Measurements from ENCODE around the gene RFX7.

The RFX7 gene

DNA sequence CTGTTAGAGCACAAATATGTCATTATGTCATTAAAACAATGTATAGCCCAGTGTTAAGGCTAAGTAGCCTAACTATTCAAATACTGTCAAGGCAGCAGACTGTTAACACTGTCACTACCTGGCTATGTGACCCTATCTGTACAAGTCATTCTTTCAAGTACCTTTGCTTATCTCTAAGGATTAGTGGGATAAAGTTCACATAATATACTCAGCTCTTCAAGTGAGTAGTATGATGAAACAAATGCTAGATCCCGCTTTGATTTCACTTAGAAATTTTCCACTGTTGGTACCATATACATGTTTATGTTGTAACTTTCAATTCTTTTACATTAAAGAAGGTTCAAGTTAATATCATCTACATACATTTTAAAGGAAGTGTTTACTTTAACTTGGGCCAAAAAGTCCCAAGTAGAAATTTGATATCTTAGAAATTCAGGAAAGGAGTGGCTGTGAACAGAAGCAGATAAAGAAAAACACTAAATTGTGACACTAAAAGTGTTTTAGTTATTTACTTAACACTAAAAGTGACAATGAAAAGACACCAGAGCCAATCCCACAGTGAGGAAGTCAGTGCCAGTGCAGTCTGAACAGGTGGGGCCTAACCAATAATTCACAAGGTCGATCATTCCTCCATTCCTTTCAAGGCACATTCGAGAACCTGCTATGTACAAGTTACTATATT, 4.8 kb upstream of the RFX7 start:
- H3K9me3 Mint-ChIP-seq: no peaks in the 10 kb centered on the region
- no peaks in the 10 kb centered on the region for H3K36me3 Mint-ChIP-seq
- peaks cover 22% of the 10 kb centered on the region for H3K4me1 Mint-ChIP-seq
- H3K4me3 Mint-ChIP-seq: no peak overlapping the region
- no peaks in the 10 kb centered on the region for H3K27me3 Mint-ChIP-seq
- no peak overlapping the region for H3K27ac Mint-ChIP-seq

DNA sequence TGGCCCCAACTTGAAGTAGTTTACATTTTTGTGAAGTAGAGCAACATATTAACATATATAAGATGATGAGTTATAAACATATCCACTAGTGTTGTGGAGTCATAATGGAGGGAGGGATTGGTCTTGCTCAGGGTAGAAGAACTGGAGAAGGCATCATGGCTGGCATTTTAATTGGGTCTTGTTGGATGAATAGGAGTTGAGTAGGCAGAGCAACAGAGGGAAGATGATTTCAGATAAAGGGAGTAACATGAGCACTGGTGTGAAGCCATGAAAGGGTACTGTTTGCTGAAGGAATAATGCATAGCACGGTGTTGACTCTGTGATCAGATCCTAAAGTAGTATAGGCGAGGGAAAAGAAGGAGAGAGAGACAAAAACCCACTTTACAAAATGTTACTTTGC, 3.6 kb upstream of the RFX7 start:
- Mint-ChIP-seq H3K27ac (no peak overlapping the region), H3K9me3 (no peaks in the 10 kb centered on the region), H3K27me3 (no peaks in the 10 kb centered on the region), H3K4me3 (no peak overlapping the region), H3K36me3 (no peaks in the 10 kb centered on the region), H3K4me1 (peaks cover 26% of the 10 kb centered on the region)

DNA sequence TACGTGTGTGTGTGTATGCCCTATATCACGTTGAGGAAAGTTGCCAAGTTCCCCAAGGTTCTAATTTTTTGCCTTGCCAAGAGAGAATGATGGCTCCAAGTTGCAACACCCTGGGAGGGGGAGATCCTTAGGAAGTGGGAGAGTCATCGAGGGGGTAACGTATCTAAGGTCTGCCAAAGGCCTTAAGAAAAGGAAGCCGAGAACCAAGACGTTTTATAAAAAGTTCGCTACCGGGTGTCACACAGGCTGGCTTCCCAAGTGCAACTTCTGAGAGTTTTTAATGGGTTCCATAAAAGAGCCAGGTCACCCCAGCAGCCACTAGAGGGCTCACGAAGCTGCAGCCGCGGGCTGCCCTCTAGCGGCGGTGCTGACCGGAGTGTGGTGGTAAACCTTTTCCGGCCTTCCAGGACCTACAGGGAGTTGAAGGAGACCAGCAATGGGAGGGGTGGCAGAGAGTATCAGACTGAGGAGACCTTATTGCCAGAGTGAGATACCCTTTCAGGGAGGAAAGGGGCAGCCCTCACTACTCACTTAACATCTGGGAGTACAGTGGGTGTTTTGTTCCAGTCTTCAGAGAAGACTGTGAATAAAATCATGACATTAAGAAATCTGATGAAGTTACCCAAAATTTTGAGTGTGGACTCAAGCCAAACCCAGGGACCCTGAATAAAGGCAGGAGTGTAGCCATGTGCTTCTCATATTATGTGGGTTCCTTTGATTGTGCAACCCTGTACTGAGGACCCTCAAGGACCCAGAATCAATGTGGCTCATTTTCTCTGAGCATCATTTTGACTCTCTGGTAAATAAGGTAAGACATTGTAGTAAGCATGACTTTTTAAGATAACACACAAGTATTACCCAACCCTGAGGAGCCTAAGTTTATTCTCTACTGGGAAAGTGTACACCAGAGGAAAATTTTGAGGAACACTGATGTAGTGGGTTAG, 2.5 kb upstream of the RFX7 start:
- H3K27ac Mint-ChIP-seq: peak overlapping the region; percentile 90
- H3K9me3 Mint-ChIP-seq: no peaks in the 10 kb centered on the region
- H3K36me3 Mint-ChIP-seq: no peaks in the 10 kb centered on the region
- H3K27me3 Mint-ChIP-seq: no peaks in the 10 kb centered on the region
- H3K4me1 Mint-ChIP-seq: peaks cover 35% of the 10 kb centered on the region
- peak overlapping the region; percentile 85 for H3K4me3 Mint-ChIP-seq

DNA sequence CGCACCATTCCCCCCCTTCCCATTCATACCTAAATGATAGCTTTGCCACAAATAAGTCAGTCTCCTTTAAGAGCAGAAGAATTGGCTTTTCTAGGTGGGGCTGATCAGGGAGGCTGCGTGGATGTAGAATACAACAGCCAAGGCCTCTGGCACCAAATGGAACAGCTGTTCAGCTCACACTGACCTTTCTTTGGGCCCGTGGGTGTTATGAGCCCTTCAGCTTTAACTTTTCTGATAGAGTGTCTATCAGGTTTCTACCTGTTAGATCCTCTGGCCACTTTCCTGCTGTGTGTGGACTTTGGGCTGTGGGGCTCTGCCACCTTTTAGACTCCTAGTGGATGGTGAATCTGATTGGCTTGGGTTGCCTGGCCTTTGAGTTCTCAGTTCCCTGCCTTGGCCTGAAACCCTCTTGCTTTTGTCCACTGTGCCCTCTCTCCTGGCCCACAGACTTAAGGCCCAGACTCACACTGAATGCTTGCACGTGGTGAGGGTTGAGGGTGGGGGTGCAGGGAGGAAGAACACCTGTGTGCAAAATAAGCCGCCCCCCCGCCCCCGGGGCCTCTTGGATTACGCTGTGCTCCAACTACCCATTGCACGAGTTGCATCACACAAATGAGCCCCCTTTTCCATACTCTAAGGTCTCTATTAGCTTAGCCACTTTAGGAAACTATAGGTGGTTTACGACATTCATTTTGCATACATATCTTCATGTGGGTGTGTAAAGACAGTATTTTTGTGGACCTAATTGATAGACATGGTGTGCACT, 1.3 kb upstream of the RFX7 start:
- Mint-ChIP-seq H3K9me3 (no peaks in the 10 kb centered on the region), H3K36me3 (no peaks in the 10 kb centered on the region), H3K4me3 (peak overlapping the region; percentile 85), H3K27ac (peak overlapping the region; percentile 90), H3K27me3 (no peaks in the 10 kb centered on the region), H3K4me1 (peaks cover 45% of the 10 kb centered on the region)

DNA sequence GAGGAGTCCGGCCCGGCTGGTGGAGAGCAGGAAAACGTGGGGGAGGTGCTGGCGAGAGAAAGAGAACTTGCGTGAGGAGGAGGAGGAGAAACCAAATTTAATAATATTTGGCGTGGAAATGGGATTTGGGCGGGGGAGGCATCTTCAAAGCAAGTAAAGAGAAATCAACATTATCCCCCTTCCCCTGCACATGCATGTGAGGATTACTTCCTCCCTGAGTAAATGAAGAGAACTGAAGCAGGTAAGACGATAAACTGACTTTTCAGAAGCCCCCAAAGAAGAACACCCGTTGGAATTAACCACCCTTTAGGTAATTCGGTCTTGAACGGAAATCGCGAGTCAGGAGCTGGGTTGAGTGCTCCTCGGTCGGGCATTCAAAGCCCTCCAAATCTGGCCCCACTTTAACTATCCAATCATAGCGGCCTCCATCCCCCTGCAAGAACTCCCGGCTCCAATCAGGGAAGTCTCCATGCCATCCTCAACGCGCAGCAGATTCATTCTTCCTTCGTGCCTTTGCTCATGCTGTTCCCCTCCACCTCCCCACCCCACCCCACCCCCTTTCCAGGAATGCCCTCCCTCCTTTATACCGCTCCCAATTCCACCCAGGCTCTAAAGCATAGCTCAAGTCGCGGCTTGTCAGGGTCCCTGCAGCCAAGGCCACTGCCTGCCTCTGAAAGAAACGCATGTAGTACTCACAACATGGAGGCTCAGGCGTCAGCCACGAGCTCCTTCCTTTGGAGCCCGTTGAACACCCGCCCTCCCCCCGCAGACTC, 545 bp upstream of the RFX7 start:
- peak overlapping the region; percentile 90 for H3K27ac Mint-ChIP-seq
- no peaks in the 10 kb centered on the region for H3K9me3 Mint-ChIP-seq
- peaks cover 50% of the 10 kb centered on the region for H3K4me1 Mint-ChIP-seq
- H3K4me3 Mint-ChIP-seq: peak overlapping the region; percentile 85
- H3K36me3 Mint-ChIP-seq: peaks cover 3% of the 10 kb centered on the region
- no peaks in the 10 kb centered on the region for H3K27me3 Mint-ChIP-seq

DNA sequence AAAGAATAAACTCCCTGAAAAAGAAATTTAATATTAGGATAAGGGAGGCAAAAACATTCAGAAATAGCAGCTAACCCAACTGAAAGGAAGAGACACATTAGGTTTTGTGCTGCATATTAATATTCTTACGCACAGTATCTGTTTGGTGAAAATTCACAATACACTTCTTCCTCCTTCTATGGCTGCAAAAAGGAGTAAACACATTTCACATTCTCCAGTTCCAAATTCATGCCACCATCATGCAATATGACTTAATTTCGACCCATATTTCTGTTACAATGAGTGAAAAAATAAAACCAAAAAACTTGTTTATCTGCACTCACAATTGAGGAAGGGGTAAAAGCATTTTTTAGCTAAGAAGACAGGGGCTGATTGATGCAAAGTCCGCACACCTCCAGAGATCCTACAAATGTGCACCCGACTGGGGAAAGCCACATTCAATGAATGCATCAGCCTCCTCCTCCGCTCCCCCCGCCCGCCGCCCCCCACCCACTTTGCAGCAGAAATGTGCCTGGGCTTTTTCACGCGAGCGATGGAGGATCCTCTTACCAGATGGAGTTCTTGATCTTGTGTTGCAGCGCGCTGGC, 1.0 kb downstream of the RFX7 start:
- Mint-ChIP-seq H3K27me3 (no peaks in the 10 kb centered on the region), H3K27ac (peak overlapping the region; percentile 72), H3K36me3 (peaks cover 3% of the 10 kb centered on the region), H3K4me3 (peak overlapping the region; percentile 93), H3K9me3 (no peaks in the 10 kb centered on the region), H3K4me1 (peaks cover 60% of the 10 kb centered on the region)

DNA sequence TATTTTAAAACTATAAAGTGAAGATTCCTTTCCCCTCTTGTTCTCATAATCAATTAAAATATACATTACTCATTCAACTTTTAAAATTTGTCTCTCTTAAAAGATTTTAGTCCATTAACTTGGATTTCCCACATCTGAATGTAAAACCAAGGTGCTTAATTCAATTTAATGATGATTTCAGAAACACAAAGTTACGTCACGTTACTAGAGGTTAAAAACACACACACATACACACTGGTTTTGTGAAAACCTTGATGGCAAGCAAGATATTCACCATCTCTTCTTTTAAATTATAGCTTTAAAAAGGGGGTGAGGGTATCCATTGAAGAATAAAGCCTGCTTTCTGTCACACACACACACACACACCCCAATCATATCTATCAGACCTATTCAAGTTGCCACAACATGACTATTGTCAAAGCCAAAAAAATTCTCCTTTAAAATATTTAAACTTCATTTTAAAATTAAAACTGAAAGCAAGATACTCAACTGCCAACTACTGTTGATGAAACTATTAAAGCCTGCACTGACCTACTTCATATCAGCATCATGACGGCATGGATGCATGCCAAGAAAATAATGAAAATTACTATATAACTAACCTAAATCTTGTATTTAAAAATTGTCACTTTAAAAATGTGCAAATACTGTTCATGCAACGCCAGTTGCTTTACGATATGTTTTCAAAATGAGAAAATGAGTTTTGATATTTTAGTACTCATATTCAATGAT, 2.1 kb downstream of the RFX7 start:
- Mint-ChIP-seq H3K27me3 (no peaks in the 10 kb centered on the region), H3K4me3 (peak overlapping the region; percentile 93), H3K9me3 (no peaks in the 10 kb centered on the region), H3K27ac (peak overlapping the region; percentile 62), H3K4me1 (peaks cover 69% of the 10 kb centered on the region), H3K36me3 (peaks cover 6% of the 10 kb centered on the region)

DNA sequence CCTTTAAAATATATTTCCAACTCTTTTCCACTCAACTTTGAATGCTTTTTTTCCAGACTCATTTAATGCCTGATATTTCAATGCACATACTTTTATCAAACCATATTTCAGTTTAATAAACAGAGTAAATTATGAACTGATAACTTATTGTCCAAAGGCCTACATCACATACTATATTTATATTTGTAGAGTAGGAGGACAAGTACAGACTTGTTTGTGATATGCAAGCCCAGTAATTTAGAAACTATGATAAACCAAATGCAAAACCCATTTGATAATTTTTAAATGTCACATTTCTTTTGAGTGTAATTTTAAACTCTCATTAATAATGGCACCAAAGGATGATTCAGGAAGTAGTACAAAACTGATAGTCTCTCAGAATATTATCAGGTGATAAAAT, 3.3 kb downstream of the RFX7 start:
- peaks cover 8% of the 10 kb centered on the region for H3K36me3 Mint-ChIP-seq
- H3K4me1 Mint-ChIP-seq: peaks cover 67% of the 10 kb centered on the region
- no peak overlapping the region for H3K27ac Mint-ChIP-seq
- H3K9me3 Mint-ChIP-seq: no peaks in the 10 kb centered on the region
- H3K4me3 Mint-ChIP-seq: no peak overlapping the region
- no peaks in the 10 kb centered on the region for H3K27me3 Mint-ChIP-seq

DNA sequence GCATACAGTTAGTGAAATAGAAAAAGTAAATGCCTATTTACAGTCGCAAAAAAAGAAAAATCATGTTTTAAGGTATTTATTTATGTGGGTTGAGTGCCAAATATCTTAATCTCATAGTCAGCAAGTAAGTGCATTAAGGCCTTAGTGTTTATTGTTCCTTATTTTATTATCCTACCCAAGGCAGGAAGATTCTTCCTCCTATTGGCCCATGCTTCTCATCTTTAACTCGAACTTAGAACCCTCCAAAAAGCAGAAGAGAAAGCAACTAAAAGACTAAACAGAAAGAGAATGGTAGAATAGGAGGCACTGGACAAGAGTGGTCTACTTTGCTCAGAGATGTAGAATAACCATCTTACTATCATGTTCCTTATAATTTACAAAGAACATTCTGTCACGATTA, 7.5 kb downstream of the RFX7 start:
- peaks cover 11% of the 10 kb centered on the region for H3K9me3 Mint-ChIP-seq
- H3K4me1 Mint-ChIP-seq: peaks cover 50% of the 10 kb centered on the region
- H3K4me3 Mint-ChIP-seq: no peak overlapping the region
- peaks cover 43% of the 10 kb centered on the region for H3K36me3 Mint-ChIP-seq
- no peak overlapping the region for H3K27ac Mint-ChIP-seq
- no peaks in the 10 kb centered on the region for H3K27me3 Mint-ChIP-seq

DNA sequence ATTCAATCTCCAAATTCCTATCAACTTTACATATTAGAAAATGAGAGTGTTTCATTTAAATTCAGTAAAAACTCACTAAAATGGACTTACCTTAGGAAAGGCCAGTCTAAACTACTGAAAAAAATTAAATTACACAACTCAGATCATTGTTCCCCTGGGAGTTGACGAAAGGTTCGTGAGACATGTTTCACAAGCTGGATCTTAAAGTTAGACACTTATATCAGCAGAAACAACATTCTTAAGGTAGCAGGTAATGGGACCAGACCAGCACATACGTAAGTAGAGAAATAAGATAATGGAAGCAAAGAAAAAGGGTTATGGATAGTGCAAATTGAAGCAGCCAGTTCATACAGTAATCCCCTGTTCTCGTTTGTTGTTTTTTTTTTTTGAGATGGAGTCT, 8.9 kb downstream of the RFX7 start:
- H3K4me1 Mint-ChIP-seq: peaks cover 41% of the 10 kb centered on the region
- peaks cover 21% of the 10 kb centered on the region for H3K9me3 Mint-ChIP-seq
- peaks cover 56% of the 10 kb centered on the region for H3K36me3 Mint-ChIP-seq
- H3K27ac Mint-ChIP-seq: no peak overlapping the region
- no peak overlapping the region for H3K4me3 Mint-ChIP-seq
- no peaks in the 10 kb centered on the region for H3K27me3 Mint-ChIP-seq

DNA sequence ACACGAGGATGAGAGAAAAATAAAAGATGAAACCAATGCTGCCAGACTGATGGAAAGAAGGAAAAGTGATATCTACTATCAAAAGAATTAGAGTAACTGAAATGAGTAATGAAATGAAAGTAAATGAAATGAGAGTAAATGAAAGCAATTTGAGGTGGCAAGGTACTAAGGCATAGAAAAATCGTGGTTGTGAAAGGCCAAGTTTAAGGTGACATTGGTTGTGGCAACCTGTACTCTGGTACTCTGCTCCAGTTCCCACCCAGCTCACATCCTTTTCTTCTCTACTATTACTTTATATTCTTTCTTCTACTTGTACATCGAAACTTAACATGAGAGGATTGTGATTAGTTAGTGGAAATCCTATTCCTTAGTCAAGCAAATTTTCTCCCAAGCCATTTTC, 10.1 kb downstream of the RFX7 start:
- no peaks in the 10 kb centered on the region for H3K27me3 Mint-ChIP-seq
- peaks cover 37% of the 10 kb centered on the region for H3K4me1 Mint-ChIP-seq
- peaks cover 21% of the 10 kb centered on the region for H3K9me3 Mint-ChIP-seq
- no peak overlapping the region for H3K27ac Mint-ChIP-seq
- peaks cover 56% of the 10 kb centered on the region for H3K36me3 Mint-ChIP-seq
- H3K4me3 Mint-ChIP-seq: no peak overlapping the region

DNA sequence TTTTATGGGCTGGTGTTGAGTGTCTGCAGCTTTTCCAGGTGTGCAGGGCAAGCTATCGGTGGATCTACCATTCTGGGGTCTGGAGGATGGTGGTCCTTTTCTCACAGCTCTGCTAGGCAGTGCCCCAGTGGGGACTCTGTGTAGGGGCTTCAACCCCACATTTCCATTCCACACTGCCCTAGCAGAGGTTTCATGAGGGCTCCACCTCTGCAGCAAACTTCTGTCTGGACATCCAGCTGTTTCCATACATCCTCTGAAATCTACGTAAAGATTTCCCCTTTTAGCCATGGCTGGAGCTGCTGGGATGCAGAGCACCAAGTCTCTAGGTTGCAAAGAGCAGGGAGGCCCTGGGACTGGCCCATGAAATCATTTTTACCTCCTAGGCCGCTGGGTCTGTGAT, 11.6 kb downstream of the RFX7 start:
- Mint-ChIP-seq H3K27me3 (no peaks in the 10 kb centered on the region), H3K27ac (no peak overlapping the region), H3K9me3 (peaks cover 21% of the 10 kb centered on the region), H3K4me1 (peaks cover 26% of the 10 kb centered on the region), H3K4me3 (no peak overlapping the region), H3K36me3 (peaks cover 64% of the 10 kb centered on the region)

DNA sequence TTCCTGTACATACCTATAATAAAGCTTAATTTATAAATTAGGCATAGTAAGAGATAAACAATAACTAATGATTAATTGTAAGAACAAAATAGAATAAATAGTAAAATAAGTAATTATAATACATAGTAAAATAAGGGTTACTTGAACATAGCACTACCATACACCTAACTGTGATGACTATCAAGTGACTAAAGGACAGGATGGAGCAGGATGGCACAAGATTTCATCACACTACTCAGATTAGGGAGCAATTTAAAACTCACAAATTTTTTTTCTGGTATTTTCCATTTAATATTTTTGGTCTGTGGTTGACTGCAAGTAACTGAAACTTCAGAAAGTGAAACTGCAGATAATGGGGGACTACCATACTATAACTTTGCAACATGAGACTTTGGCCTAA, 14.8 kb downstream of the RFX7 start:
- Mint-ChIP-seq H3K27me3 (no peaks in the 10 kb centered on the region), H3K9me3 (peaks cover 26% of the 10 kb centered on the region), H3K36me3 (peaks cover 63% of the 10 kb centered on the region), H3K4me1 (peaks cover 19% of the 10 kb centered on the region), H3K27ac (no peak overlapping the region), H3K4me3 (no peak overlapping the region)

DNA sequence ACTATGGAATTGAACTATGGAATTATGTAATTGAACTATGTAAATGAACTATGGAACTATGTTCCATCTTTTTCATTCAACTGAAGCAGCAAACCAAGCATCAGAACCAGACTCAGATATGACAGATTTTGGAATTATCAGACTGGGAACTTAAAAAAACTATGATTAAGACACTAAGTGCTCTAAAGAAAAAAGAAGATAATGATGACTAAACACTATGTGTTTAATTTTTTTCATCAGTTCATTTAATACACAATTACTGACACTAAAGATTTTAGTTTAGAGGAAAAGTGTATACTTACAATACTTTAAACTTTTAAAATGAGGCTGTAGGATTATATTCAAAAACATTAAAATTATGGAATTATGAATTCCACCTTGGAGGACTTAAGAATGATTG, 15.3 kb downstream of the RFX7 start:
- Mint-ChIP-seq H3K4me1 (peaks cover 16% of the 10 kb centered on the region), H3K9me3 (peaks cover 23% of the 10 kb centered on the region), H3K27ac (no peak overlapping the region), H3K27me3 (no peaks in the 10 kb centered on the region), H3K36me3 (peaks cover 58% of the 10 kb centered on the region), H3K4me3 (no peak overlapping the region)

Data from activated naive CD4-positive, alpha-beta T cell treated with anti-CD3 and anti-CD28 coated beads, Interleukin-2, amount 50 U/mL, for 24 hours (primary cell).